WTC11 (cell line): ENCODE results near the gene TRIP10.

Experiments
- NR1H2 ChIP-seq: sonication (generic); formaldehyde crosslinking; IDR thresholded peaks from 2 replicates; pipeline ENCODE4 v1.9.0; 2021; ENCODE audit warnings: mild to moderate bottlenecking, moderate library complexity, missing genetic modification reagents
- TF ChIP-seq, protein P1 (sequence below): fragments of 200-600 bp; IDR thresholded peaks from 2 replicates; pipeline ENCODE4 v1.8.0; 2022; ENCODE audit warnings: antibody characterized with exemption
- TF ChIP-seq, protein P2 (sequence below): sonication (generic); formaldehyde crosslinking; IDR thresholded peaks from 2 replicates; pipeline ENCODE4 v1.8.1; 2023; ENCODE audit warnings: mild to moderate bottlenecking, missing genetic modification reagents, moderate library complexity

GRCh38 chr19:6711078-6711361, 28.5 kb upstream of the TRIP10 start:
- TF ChIP-seq, protein P1, sequence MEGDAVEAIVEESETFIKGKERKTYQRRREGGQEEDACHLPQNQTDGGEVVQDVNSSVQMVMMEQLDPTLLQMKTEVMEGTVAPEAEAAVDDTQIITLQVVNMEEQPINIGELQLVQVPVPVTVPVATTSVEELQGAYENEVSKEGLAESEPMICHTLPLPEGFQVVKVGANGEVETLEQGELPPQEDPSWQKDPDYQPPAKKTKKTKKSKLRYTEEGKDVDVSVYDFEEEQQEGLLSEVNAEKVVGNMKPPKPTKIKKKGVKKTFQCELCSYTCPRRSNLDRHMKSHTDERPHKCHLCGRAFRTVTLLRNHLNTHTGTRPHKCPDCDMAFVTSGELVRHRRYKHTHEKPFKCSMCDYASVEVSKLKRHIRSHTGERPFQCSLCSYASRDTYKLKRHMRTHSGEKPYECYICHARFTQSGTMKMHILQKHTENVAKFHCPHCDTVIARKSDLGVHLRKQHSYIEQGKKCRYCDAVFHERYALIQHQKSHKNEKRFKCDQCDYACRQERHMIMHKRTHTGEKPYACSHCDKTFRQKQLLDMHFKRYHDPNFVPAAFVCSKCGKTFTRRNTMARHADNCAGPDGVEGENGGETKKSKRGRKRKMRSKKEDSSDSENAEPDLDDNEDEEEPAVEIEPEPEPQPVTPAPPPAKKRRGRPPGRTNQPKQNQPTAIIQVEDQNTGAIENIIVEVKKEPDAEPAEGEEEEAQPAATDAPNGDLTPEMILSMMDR: no peak
- no peak for TF ChIP-seq NR1H2 (CRISPR knock-in tag)
- TF ChIP-seq, protein P2, sequence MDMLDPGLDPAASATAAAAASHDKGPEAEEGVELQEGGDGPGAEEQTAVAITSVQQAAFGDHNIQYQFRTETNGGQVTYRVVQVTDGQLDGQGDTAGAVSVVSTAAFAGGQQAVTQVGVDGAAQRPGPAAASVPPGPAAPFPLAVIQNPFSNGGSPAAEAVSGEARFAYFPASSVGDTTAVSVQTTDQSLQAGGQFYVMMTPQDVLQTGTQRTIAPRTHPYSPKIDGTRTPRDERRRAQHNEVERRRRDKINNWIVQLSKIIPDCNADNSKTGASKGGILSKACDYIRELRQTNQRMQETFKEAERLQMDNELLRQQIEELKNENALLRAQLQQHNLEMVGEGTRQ (CRISPR knock-in tag): no peak
